Large intestine (tissue), 3 donors: ENCODE results near the gene PIGK. TPM values are rescaled to one million over a fixed set of nuclear protein-coding genes. Genes with fewer than 3 reads are reported as not detected.

Experiments
- DNase-seq, 2 donors: peaks; one replicate each; pipeline versions ENCODE4 v3.0.0 to v3.0.0-alpha.2; 2013
- H3K27ac ChIP-seq: one replicate; pipeline ENCODE4 v1.5.1; 2013; ENCODE audit warnings: low read length
- H3K27me3 ChIP-seq: 2 replicates; pipeline ENCODE4 v1.6.1; 2013; ENCODE audit warnings: low read length; ENCODE audit not compliant: control insufficient read depth, insufficient read depth
- H3K36me3 ChIP-seq: 2 replicates; pipeline ENCODE4 v1.6.1; 2013; ENCODE audit warnings: low read length; ENCODE audit not compliant: control insufficient read depth, insufficient read depth
- H3K4me1 ChIP-seq: one replicate; pipeline ENCODE4 v1.6.1; 2013; ENCODE audit warnings: low read length; ENCODE audit not compliant: control insufficient read depth, insufficient read depth
- H3K4me3 ChIP-seq: one replicate; pipeline ENCODE4 v1.5.1; 2013; ENCODE audit warnings: low read length
- H3K9me3 ChIP-seq: one replicate; pipeline ENCODE4 v1.6.1; 2013; ENCODE audit warnings: mild to moderate bottlenecking, low read depth, low read length, moderate library complexity; ENCODE audit not compliant: control insufficient read depth
- WGBS: methylation state at CpG from one replicate; pipeline ENCODE4 v1.1.5; 2013; ENCODE audit warnings: low lambda C conversion rate; ENCODE audit not compliant: insufficient coverage; 5-methylcytosine and 5-hydroxymethylcytosine counted together
- polyA plus RNA-seq: library from polyadenylated mRNA; unstranded; fragments of 120-200 nt; gene quantifications from one replicate; pipeline ENCODE4 v1.2.1, GENCODE V29; 2013

The PIGK gene
- polyA plus RNA-seq, 1 donor = 25.3 TPM

GRCh38 chr1:77047978-77048614 lies 171.1 kb downstream of the PIGK start:
- H3K36me3 ChIP-seq = no peaks in the 10 kb centered on the region
- WGBS = 94% methylated on average over 2 of the region's 3 CpGs

GRCh38 chr1:77047575-77047974 lies 171.7 kb downstream of the PIGK start:
- Histone ChIP-seq H3K9me3 (no peaks in the 10 kb centered on the region), H3K4me3 (no peak overlapping the region), H3K27ac (no peak overlapping the region), H3K4me1 (no peaks in the 10 kb centered on the region), H3K36me3 (no peaks in the 10 kb centered on the region), H3K27me3 (no peaks in the 10 kb centered on the region)
- WGBS = 100% methylated on average over 1 of the region's 1 CpG
- DNase-seq = no peak

More at GRCh38 chr1:77047978-77048614, 171.1 kb downstream of the PIGK start:
- no peak overlapping the region for H3K27ac ChIP-seq
- H3K9me3 ChIP-seq = no peaks in the 10 kb centered on the region
- H3K27me3 ChIP-seq = no peaks in the 10 kb centered on the region
- DNase-seq = no peak
- no peak overlapping the region for H3K4me3 ChIP-seq
- H3K4me1 ChIP-seq = no peaks in the 10 kb centered on the region

- Histone ChIP-seq H3K27ac (no peak overlapping the region), H3K4me3 (no peak overlapping the region), H3K9me3 (no peaks in the 10 kb centered on the region), H3K27me3 (no peaks in the 10 kb centered on the region), H3K36me3 (no peaks in the 10 kb centered on the region), H3K4me1 (no peaks in the 10 kb centered on the region)
- no peak for DNase-seq
- no CpG with 5 or more reads among the region's 20 CpGs for WGBS
Measured at GRCh38 chr1:77044133-77044849, 174.9 kb downstream of the PIGK start.

GRCh38 chr1:77040826-77041225 lies 178.4 kb downstream of the PIGK start:
- DNase-seq = no peak
- Histone ChIP-seq H3K4me1 (no peaks in the 10 kb centered on the region), H3K9me3 (no peaks in the 10 kb centered on the region), H3K36me3 (no peaks in the 10 kb centered on the region), H3K4me3 (no peak overlapping the region), H3K27me3 (no peaks in the 10 kb centered on the region), H3K27ac (no peak overlapping the region)
- 73% methylated on average over 3 of the region's 3 CpGs for WGBS

- Histone ChIP-seq H3K27me3 (no peaks in the 10 kb centered on the region), H3K9me3 (no peaks in the 10 kb centered on the region), H3K4me3 (no peak overlapping the region), H3K36me3 (no peaks in the 10 kb centered on the region), H3K27ac (no peak overlapping the region), H3K4me1 (no peaks in the 10 kb centered on the region)
- no peak for DNase-seq
- WGBS = 100% methylated on average over 1 of the region's 8 CpGs
Measured at GRCh38 chr1:77039739-77040138, 179.5 kb downstream of the PIGK start.

GRCh38 chr1:77039111-77039510 lies 180.1 kb downstream of the PIGK start:
- H3K4me1 ChIP-seq = no peaks in the 10 kb centered on the region

More at GRCh38 chr1:77039111-77039510, 180.1 kb downstream of the PIGK start:
- no peak for DNase-seq
- Histone ChIP-seq H3K9me3 (no peaks in the 10 kb centered on the region), H3K27ac (no peak overlapping the region), H3K4me3 (no peak overlapping the region), H3K36me3 (no peaks in the 10 kb centered on the region), H3K27me3 (no peaks in the 10 kb centered on the region)
- WGBS = no CpG with 5 or more reads among the region's 1 CpG

Other genes starting within 250 kb of the PIGK start
- 4.2 TPM for gene AK5, start 62.6 kb upstream of the PIGK start, polyA plus RNA-seq